Measurements from ENCODE around the gene ADNP2.

Gene ADNP2

GRCh38 chr18:80135136-80135535 lies 26.1 kb downstream of the ADNP2 start:
- peaks cover 73% of the 10 kb centered on the region for H3K36me3 ChIP-seq (replicated peaks; ENCODE audit: low read depth, low read length)
- H3K79me2 ChIP-seq (ENCODE audit: low read length) = peaks cover 13% of the 10 kb centered on the region
- no peaks in the 10 kb centered on the region for H3K27me3 ChIP-seq (ENCODE audit: low read depth, low read length)
- H4K20me1 ChIP-seq (ENCODE audit: insufficient read depth, low read length) = peaks cover 17% of the 10 kb centered on the region
- H3K9ac ChIP-seq (ENCODE audit: low read length) = no peak overlapping the region
- H2AFZ ChIP-seq (ENCODE audit: low read depth, low read length) = no peak overlapping the region
- no peak overlapping the region for H3K4me3 ChIP-seq (ENCODE audit: low read length)
- no peak for TF ChIP-seq EZH2phosphoT487 (IDR thresholded peaks at IDR 0.05; ENCODE audit: low read depth)
- TF ChIP-seq, protein P1, sequence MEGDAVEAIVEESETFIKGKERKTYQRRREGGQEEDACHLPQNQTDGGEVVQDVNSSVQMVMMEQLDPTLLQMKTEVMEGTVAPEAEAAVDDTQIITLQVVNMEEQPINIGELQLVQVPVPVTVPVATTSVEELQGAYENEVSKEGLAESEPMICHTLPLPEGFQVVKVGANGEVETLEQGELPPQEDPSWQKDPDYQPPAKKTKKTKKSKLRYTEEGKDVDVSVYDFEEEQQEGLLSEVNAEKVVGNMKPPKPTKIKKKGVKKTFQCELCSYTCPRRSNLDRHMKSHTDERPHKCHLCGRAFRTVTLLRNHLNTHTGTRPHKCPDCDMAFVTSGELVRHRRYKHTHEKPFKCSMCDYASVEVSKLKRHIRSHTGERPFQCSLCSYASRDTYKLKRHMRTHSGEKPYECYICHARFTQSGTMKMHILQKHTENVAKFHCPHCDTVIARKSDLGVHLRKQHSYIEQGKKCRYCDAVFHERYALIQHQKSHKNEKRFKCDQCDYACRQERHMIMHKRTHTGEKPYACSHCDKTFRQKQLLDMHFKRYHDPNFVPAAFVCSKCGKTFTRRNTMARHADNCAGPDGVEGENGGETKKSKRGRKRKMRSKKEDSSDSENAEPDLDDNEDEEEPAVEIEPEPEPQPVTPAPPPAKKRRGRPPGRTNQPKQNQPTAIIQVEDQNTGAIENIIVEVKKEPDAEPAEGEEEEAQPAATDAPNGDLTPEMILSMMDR (IDR thresholded peaks at IDR 0.05; ENCODE audit: low read depth, low read length) = no peak
- no peaks in the 10 kb centered on the region for H3K9me3 ChIP-seq (ENCODE audit: insufficient read depth, low read length)
- no peak overlapping the region for H3K27ac ChIP-seq (ENCODE audit: low read length)
- H3K4me2 ChIP-seq (ENCODE audit: low read length) = no peak overlapping the region
- no peaks in the 10 kb centered on the region for H3K4me1 ChIP-seq (ENCODE audit: low read length)

DNA sequence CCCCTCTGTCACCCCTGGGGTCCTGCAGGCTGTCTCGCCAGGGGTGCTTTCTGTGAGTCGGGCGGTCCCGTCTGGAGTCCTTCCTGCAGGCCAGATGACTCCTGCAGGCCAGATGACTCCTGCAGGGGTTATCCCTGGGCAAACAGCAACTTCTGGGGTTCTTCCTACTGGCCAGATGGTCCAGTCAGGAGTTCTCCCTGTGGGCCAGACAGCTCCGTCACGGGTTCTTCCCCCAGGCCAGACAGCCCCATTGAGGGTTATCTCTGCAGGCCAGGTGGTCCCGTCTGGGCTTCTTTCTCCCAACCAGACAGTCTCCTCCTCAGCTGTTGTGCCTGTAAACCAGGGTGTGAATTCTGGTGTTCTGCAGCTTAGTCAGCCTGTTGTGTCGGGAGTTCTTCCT lies 27.6 kb downstream of the ADNP2 start:
- TF ChIP-seq EZH2phosphoT487 (IDR thresholded peaks at IDR 0.05; ENCODE audit: low read depth) = no peak
- TF ChIP-seq, protein P1 (IDR thresholded peaks at IDR 0.05; ENCODE audit: low read depth, low read length) = no peak
- peaks cover 14% of the 10 kb centered on the region for H4K20me1 ChIP-seq (ENCODE audit: insufficient read depth, low read length)
- H3K4me3 ChIP-seq (ENCODE audit: low read length) = no peak overlapping the region
- H3K4me1 ChIP-seq (ENCODE audit: low read length) = no peaks in the 10 kb centered on the region
- H3K9ac ChIP-seq (ENCODE audit: low read length) = no peak overlapping the region
- no peaks in the 10 kb centered on the region for H3K27me3 ChIP-seq (ENCODE audit: low read depth, low read length)
- H3K79me2 ChIP-seq (ENCODE audit: low read length) = peaks cover 4% of the 10 kb centered on the region
- peaks cover 71% of the 10 kb centered on the region for H3K36me3 ChIP-seq (replicated peaks; ENCODE audit: low read depth, low read length)
- H3K4me2 ChIP-seq (ENCODE audit: low read length) = no peak overlapping the region
- H3K9me3 ChIP-seq (ENCODE audit: insufficient read depth, low read length) = no peaks in the 10 kb centered on the region
- H2AFZ ChIP-seq (ENCODE audit: low read depth, low read length) = no peak overlapping the region
- no peak overlapping the region for H3K27ac ChIP-seq (ENCODE audit: low read length)

DNA sequence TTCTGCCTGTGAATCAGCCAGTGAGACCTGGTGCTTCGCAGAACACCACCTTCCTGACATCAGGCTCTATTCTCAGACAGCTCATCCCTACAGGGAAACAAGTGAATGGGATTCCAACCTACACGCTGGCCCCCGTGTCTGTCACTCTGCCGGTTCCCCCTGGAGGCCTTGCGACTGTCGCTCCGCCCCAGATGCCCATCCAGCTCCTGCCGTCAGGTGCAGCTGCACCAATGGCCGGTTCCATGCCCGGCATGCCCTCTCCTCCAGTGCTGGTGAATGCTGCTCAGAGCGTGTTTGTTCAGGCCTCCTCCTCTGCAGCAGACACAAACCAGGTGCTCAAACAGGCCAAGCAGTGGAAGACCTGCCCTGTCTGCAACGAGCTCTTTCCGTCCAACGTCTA lies 28.1 kb downstream of the ADNP2 start:
- peaks cover 3% of the 10 kb centered on the region for H3K79me2 ChIP-seq (ENCODE audit: low read length)
- TF ChIP-seq, protein P1 (IDR thresholded peaks at IDR 0.05; ENCODE audit: low read depth, low read length) = no peak
- no peak for TF ChIP-seq EZH2phosphoT487 (IDR thresholded peaks at IDR 0.05; ENCODE audit: low read depth)
- H3K27ac ChIP-seq (ENCODE audit: low read length) = no peak overlapping the region
- H4K20me1 ChIP-seq (ENCODE audit: insufficient read depth, low read length) = peaks cover 16% of the 10 kb centered on the region
- no peaks in the 10 kb centered on the region for H3K27me3 ChIP-seq (ENCODE audit: low read depth, low read length)
- no peak overlapping the region for H3K4me3 ChIP-seq (ENCODE audit: low read length)
- H3K9me3 ChIP-seq (ENCODE audit: insufficient read depth, low read length) = no peaks in the 10 kb centered on the region
- peaks cover 67% of the 10 kb centered on the region for H3K36me3 ChIP-seq (replicated peaks; ENCODE audit: low read depth, low read length)
- H3K9ac ChIP-seq (ENCODE audit: low read length) = no peak overlapping the region
- H3K4me1 ChIP-seq (ENCODE audit: low read length) = no peaks in the 10 kb centered on the region
- no peak overlapping the region for H3K4me2 ChIP-seq (ENCODE audit: low read length)
- no peak overlapping the region for H2AFZ ChIP-seq (ENCODE audit: low read depth, low read length)

GRCh38 chr18:80137976-80138375 lies 28.9 kb downstream of the ADNP2 start:
- Histone ChIP-seq H3K27me3 (ENCODE audit: low read depth, low read length) (no peaks in the 10 kb centered on the region), H2AFZ (ENCODE audit: low read depth, low read length) (no peak overlapping the region), H3K36me3 (replicated peaks; ENCODE audit: low read depth, low read length) (peaks cover 65% of the 10 kb centered on the region), H3K4me2 (ENCODE audit: low read length) (no peak overlapping the region), H3K9ac (ENCODE audit: low read length) (no peak overlapping the region), H3K4me1 (ENCODE audit: low read length) (no peaks in the 10 kb centered on the region), H3K4me3 (ENCODE audit: low read length) (no peak overlapping the region), H3K9me3 (ENCODE audit: insufficient read depth, low read length) (no peaks in the 10 kb centered on the region), H3K27ac (ENCODE audit: low read length) (no peak overlapping the region), H4K20me1 (ENCODE audit: insufficient read depth, low read length) (peaks cover 15% of the 10 kb centered on the region; the same call in 1 of the 2 replicates), H3K79me2 (ENCODE audit: low read length) (no peaks in the 10 kb centered on the region)
- TF ChIP-seq, protein P1 (IDR thresholded peaks at IDR 0.05; ENCODE audit: low read depth, low read length) = no peak
- no peak for TF ChIP-seq EZH2phosphoT487 (IDR thresholded peaks at IDR 0.05; ENCODE audit: low read depth)
